ENCODE data around the gene BACH2. TPM values are rescaled to one million over a fixed set of nuclear protein-coding genes. Genes with fewer than 3 reads are reported as not detected.
"Not testable (repeated sequence)": the region's sequence is repeated elsewhere in the genome, so short reads cannot be mapped to it uniquely, and the experiment has no call there.

BACH2 gene
- total RNA-seq, 1 experiment from 2014 or later, result not detected

GRCh38 chr6:89936177-89936576 is 360.5 kb downstream of the BACH2 start:
- no peaks in the 10 kb centered on the region for H3K9me3 ChIP-seq
- no peaks in the 10 kb centered on the region for H3K36me3 ChIP-seq
- no peaks in the 10 kb centered on the region for H3K27me3 ChIP-seq
- DNase-seq, result no peak
- no peak overlapping the region for H3K4me3 ChIP-seq

DNA sequence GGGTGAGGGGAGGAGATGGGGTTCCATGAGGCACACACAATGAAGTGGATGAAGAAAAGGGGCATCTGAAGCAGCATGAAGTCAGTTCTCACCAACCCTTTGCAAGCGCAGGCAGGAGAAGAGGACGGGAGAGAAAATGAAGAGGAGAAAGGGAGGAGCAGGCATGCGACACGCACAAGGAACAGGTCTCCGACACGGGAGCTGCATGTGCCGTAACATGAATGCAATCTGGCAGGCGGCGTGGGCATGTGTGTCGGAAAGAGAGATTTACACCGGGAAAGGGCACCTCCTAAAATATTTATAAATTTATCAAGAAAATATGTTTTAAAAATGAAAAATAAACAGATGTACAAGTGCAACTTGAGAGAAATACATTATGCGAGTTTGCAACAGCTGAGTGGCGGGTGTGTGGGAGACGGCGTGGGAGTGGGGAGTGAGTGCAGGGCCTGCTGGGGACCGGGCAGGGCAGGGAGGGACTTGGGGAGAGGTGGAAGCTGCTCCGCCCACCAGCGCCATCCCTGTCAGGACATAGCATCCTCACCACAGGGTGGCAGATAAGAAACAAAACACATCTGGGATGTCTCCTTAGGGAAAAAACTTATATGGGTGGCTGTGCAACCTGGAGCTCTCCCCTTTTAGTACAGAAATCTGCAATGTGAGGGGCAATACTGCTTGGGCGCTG is 361.8 kb downstream of the BACH2 start:
- no peaks in the 10 kb centered on the region for H3K27me3 ChIP-seq
- H3K4me3 ChIP-seq, result no peak overlapping the region
- no peaks in the 10 kb centered on the region for H3K36me3 ChIP-seq
- DNase-seq, result no peak
- H3K9me3 ChIP-seq, result no peaks in the 10 kb centered on the region

DNA sequence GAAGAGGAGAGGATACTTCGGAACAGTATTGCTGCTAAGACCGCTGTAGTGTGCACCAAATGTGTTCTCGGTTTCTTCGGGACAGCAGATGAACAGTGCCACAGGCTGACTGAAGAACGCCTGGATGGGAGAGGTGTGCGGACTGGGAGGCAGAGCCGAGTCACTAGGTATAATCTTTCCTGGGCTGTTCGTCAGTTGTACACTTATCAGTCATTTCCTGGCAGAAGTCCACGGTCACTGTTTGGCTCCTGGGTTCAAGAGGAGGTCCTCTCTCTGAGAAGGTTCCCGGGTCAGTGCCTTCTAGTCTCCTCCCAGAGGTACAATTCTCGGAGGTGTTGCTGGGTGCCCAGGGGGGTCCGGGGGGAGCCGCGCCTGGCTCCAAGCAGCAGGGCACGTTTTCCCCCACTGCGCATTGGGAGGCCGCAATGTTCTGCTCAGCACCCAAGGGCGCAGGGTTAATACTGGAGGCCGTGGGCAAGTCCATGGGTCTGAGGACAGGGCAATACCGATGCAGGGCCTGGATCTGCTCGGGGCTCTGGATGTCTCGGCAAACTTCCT is 364.3 kb downstream of the BACH2 start:
- H3K4me3 ChIP-seq, result no peak overlapping the region
- H3K36me3 ChIP-seq, result no peaks in the 10 kb centered on the region
- H3K9me3 ChIP-seq, result no peaks in the 10 kb centered on the region
- no peak for DNase-seq
- H3K27me3 ChIP-seq, result no peaks in the 10 kb centered on the region; the same call in 1 of the 2 replicates

- H3K9me3 ChIP-seq, result no peaks in the 10 kb centered on the region
- no peaks in the 10 kb centered on the region; the same call in none of the 2 replicates for H3K27me3 ChIP-seq
- DNase-seq, result no peak
- H3K4me3 ChIP-seq, result no peak overlapping the region
- no peaks in the 10 kb centered on the region for H3K36me3 ChIP-seq
Observed at GRCh38 chr6:89930789-89931188, 365.9 kb downstream of the BACH2 start.

GRCh38 chr6:89928604-89929003 is 368.0 kb downstream of the BACH2 start:
- Histone ChIP-seq H3K9me3 (no peaks in the 10 kb centered on the region), H3K36me3 (no peaks in the 10 kb centered on the region), H3K27me3 (no peaks in the 10 kb centered on the region; the same call in none of the 2 replicates), H3K4me3 (no peak overlapping the region)
- DNase-seq, result no peak

DNA sequence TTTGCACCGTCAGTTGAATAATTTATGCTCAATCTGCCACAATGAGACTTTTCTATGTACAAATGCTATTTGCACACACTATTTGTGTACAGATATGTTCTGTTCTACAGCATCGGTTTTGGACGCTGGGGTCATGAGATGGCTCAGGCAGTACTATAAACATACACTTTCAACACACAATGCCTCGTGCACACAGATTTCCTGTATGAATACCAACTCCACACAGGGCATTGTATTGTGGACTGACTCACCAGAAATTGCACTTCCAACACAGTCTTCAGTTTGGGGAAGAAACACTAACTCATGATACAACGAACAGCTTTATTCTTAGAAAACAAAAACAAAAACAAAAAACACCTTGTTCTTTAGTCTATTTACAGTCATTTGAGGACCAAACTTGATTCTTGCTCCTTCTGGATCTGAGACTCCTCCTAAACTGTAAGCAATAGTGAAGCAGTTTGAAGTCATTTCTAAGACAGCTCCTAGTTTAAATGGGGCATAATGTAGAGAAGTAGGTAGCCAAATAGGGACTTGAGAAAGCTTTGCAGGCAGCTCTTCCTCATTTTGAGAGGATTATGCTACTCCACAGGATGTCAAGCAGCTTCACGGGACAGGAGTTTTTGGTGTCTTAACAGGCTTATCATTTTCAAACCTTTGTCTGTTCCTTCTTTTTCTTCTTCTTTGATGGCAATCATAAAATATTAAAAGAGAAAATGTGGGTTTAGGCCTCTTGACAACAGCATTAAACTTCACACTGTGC is 368.7 kb downstream of the BACH2 start:
- Histone ChIP-seq H3K9me3 (no peaks in the 10 kb centered on the region), H3K4me3 (no peak overlapping the region), H3K27me3 (no peaks in the 10 kb centered on the region; the same call in none of the 2 replicates), H3K36me3 (no peaks in the 10 kb centered on the region)
- no peak for DNase-seq

GRCh38 chr6:89927264-89927663 is 369.4 kb downstream of the BACH2 start:
- H3K27me3 ChIP-seq, result no peaks in the 10 kb centered on the region; the same call in none of the 2 replicates
- no peaks in the 10 kb centered on the region for H3K9me3 ChIP-seq
- no peaks in the 10 kb centered on the region for H3K36me3 ChIP-seq
- no peak for DNase-seq
- no peak overlapping the region for H3K4me3 ChIP-seq

GRCh38 chr6:89925826-89926225 is 370.8 kb downstream of the BACH2 start:
- no peaks in the 10 kb centered on the region for H3K9me3 ChIP-seq
- no peak overlapping the region for H3K4me3 ChIP-seq
- H3K27me3 ChIP-seq, result no peaks in the 10 kb centered on the region; the same call in none of the 2 replicates
- H3K36me3 ChIP-seq, result no peaks in the 10 kb centered on the region
- no peak for DNase-seq

- no peak for DNase-seq
- Histone ChIP-seq H3K4me3 (no peak overlapping the region), H3K36me3 (no peaks in the 10 kb centered on the region), H3K27me3 (no peaks in the 10 kb centered on the region; the same call in none of the 2 replicates), H3K9me3 (no peaks in the 10 kb centered on the region)
Observed at GRCh38 chr6:89924231-89924630, 372.4 kb downstream of the BACH2 start.

DNA sequence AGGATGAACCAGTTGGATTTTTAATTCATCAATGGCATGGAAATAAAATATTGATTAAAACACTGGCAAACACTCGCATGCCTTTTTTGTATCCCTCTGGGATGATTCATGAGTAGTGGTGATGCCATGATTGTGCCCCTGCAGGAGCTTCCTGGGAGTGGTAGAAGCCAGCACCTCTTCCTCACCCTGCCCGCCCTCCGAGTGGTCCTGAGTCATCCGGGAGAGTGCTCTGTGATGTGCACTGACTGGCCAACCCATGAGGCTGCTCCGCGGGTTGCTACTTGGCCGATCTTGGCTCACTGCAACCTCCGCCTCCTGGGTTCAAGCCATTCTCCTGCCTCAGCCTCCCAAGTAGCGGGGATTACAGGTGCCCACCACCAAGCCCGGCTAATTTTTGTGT is 375.0 kb downstream of the BACH2 start:
- Histone ChIP-seq H3K27me3 (no peaks in the 10 kb centered on the region; the same call in 1 of the 2 replicates), H3K9me3 (no peaks in the 10 kb centered on the region; the same call in 1 of the 2 replicates), H3K36me3 (no peaks in the 10 kb centered on the region), H3K4me3 (no peak overlapping the region)
- peak; percentile 76 for DNase-seq

- H3K36me3 ChIP-seq, result no peaks in the 10 kb centered on the region
- no peak for DNase-seq
- peaks cover 3% of the 10 kb centered on the region; the same call in 1 of the 2 replicates for H3K9me3 ChIP-seq
- no peaks in the 10 kb centered on the region; the same call in 1 of the 2 replicates for H3K27me3 ChIP-seq
- H3K4me3 ChIP-seq, result no peak overlapping the region
Observed at GRCh38 chr6:89921197-89921596, 375.4 kb downstream of the BACH2 start.

- Histone ChIP-seq H3K4me3 (no peak overlapping the region), H3K9me3 (peaks cover 3% of the 10 kb centered on the region; the same call in 1 of the 2 replicates), H3K27me3 (no peaks in the 10 kb centered on the region), H3K36me3 (no peaks in the 10 kb centered on the region)
- DNase-seq, result no peak
Observed at GRCh38 chr6:89917801-89918366, 378.8 kb downstream of the BACH2 start.

DNA sequence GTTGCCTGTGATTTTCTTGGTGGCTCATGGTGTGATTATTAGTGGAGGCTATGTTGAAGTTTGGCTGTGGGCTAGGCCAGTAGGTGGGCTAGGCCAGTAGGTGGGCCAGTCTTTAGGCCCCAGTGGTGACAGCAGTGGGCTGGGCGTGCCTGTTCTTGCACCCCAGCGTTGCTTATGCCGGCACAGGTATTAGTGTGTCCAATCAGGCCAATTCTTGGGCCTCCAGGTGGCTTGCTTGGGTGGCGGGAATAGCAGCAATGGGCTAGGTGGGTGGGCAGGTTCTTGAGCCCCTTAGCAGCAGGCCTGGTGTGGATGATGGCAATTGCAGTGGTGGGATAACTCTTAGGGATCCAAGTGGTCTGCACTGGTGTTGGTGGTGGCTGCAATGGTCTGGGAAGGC is 379.4 kb downstream of the BACH2 start:
- H3K36me3 ChIP-seq, result no peaks in the 10 kb centered on the region
- H3K27me3 ChIP-seq, result no peaks in the 10 kb centered on the region
- peaks cover 3% of the 10 kb centered on the region; the same call in 1 of the 2 replicates for H3K9me3 ChIP-seq
- H3K4me3 ChIP-seq, result no peak overlapping the region
- DNase-seq, result no peak

DNA sequence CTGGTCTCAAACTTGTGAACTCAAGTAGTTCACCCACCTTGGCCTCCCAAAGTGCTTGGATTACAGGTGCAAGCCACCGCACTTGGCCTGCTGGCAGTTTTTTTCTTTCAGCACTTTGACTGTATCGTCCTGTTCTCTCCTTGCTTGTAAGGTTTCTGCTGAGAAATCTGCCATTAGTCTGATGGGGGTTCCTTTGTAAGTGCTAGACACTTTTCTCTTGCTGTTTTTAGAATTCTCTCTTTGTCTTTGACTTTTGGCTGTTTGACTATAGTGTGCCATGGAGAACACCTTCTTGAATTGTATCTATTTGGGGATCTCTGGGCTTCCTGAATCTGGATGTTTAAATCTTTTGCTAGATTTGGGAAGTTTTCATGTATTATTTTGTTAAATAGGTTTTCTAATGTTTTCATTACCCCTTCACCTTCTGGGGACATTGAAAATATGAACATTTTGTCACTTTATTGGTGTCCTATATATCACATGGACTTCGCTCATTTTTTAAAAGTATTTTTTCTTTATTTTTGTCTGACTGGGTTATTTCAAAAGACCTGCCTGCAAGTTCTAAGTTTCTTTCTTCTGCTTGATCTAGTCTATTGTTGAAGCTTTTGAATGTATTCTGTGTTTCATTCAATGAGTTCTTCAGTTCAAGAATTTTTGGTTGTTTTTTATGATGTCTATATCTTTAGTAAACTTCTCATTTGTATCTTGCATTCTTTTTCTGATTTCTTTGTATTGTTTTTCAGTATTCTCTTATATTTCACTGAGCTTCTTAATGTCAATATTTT is 380.3 kb downstream of the BACH2 start:
- Histone ChIP-seq H3K4me3 (no peak overlapping the region), H3K9me3 (peaks cover 3% of the 10 kb centered on the region; the same call in 1 of the 2 replicates), H3K27me3 (no peaks in the 10 kb centered on the region), H3K36me3 (no peaks in the 10 kb centered on the region)
- no peak for DNase-seq

DNA sequence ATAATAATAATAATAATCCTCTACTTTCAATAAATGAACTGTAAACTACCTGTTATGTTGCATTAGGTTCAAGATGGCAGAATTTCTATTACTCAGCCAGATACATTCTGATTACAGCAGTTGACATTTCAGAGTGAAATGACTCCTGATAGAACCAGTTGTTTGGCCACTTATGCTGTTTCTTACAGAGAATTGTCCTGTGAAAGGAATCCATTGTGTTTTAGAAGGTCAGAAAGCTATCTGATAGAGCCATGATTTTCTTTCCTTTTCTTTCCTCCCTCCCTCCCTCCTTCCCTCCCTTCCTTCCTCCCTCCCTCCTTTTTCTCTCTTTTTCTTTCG is 385.8 kb downstream of the BACH2 start:
- Histone ChIP-seq H3K27me3 (no peaks in the 10 kb centered on the region), H3K36me3 (no peaks in the 10 kb centered on the region), H3K9me3 (no peaks in the 10 kb centered on the region), H3K4me3 (no peak overlapping the region)
- no peak for DNase-seq

DNA sequence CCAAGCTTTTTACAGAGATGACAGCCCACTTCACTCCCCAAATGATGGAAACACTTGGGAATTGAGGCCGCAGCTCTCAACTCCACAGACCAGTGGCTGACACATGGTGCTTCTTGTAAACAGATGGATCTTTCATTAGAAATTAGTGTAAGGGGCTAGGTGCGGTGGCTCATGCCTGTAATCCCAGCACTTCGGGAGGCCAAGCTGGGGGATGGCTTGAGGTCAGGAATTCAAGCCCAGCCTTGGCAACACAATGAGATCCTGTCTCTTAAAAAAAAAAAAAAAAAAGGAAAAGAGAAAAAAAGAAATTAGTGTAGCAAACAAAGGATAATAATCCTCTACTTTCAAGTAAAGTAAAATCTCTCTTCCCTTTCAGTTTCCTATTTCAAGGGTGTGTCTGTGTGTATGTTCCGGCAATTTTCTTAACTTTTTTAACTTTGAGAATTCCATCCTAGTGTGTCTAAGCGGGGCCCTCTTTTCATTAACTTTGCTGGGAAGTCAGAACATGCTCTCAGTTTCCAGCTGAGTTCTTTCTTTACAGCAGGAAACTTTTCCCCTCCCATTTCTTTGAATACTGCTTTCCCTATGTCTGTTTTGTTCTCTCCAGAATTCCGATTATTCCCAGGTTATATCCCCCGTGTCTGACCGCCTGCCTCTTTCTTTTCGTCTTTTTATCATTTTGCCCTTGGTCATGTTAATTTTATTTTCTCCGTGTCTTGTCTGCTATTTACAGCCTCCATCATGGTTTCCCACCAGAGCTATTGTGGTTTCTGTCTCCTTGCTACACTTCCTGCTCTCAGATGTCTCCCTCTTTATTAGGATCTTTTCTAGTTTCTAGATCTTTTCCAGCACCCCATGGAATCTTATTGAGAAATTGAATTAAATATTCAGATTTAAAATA is 386.4 kb downstream of the BACH2 start:
- not testable (repeated sequence) for H3K4me3 ChIP-seq, H3K27me3 ChIP-seq, H3K36me3 ChIP-seq, H3K9me3 ChIP-seq, DNase-seq

Data from MG63 (cell line).